GM15510 (cell line): Measurements from ENCODE around the gene UNC80.

Experiments used
- POLR2A ChIP-seq: IDR thresholded peaks from 3 replicates; pipeline ENCODE4 v1.6.1; 2011; ENCODE audit warnings: borderline replicate concordance; ENCODE audit not compliant: insufficient read length; ENCODE audit errors: extremely low read depth

Gene UNC80

DNA sequence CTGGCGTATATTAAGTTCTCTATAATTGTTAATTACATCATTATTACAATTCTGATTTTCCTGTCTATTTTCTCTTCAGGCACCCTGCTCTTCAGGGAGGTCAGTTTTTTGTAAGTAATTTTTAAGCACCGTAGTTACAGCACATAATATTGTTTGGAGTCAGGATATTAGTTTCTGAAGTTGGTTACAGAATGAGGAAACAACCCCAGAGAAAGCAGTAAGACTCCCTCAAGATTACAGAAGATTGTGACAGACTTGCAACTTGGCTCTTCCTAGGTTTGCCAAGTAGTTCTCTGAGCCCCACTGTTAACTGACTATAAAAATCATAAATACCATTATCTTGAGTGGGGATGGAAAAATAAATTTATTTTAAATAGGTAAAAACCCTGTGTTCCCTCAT lies 231.7 kb downstream of the UNC80 start:
- no peak for TF ChIP-seq POLR2A

DNA sequence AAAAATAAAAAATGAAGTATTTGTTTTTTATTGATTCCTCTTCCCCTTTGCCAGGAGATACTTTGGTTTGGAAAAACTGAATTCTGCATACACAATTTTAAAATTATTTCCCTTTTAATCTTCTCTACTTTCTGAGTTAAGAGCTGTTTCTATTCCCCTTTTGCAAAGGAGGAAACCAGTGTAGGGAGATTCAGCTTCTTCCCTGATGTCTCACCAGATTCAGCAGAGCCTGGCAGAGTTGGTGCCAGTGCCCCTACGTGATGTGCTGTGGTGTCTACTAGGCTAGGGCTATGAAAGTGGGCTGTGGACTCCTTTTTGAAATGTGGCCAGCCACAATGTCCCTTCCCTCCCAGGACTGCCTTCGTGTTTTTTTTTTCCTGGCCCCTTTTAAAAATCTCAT lies 233.2 kb downstream of the UNC80 start:
- TF ChIP-seq POLR2A = no peak

DNA sequence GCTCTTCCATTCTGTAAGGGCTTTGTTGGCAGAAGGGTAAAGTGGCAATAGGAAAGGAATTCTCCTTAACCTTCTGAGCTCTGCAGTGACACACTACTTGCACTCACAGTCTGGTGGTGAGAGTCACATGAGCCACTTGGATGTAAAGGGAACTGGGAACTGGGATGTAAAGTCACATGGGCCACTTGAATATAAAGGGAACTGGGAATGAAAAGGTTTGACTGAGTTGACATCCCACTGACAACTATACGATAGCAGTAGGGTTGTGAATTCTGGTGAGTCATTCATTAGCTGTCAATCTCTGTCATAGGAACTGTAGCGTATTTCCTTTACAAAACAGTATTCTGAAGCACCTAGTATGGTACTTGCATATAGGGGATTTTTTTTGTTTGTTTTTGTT lies 236.3 kb downstream of the UNC80 start:
- TF ChIP-seq POLR2A = no peak

DNA sequence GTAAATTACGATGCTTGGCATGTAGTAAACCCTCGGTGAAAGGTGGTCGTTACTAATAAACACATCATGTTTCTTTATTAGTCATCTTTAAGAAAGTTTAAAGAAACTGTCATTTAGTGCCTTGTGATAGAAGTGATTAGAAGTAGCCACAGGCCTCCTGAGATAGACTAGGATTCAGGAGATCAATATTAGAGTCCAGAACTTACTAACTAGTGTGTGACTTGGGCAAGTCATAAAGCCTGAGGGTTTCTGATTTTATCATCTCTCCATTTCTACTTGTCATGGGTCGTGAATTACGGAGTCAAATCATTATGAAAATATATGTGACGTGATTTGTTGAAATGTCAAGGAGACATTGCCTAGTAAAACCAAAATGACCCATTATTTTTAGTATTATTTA lies 237.5 kb downstream of the UNC80 start:
- no peak for TF ChIP-seq POLR2A

DNA sequence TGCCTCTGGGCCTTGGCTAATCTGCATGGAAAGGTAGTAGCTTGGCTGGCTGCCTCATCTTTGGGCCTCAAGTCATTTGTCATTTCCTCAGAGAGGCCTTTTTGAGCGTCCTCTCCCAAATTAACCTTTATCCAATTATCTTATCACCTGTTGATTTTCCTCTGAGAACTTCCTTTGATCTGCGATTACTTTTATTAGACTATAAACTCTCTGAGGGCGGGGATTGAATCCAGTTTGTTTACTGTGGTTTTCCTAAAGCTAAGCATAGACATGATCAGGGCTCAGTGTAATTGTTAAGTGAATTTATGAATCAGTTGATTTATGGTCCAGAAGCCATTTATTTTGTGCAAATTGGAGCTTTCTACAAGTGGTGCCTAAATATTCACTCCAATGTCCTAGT lies 238.3 kb downstream of the UNC80 start:
- no peak for TF ChIP-seq POLR2A

DNA sequence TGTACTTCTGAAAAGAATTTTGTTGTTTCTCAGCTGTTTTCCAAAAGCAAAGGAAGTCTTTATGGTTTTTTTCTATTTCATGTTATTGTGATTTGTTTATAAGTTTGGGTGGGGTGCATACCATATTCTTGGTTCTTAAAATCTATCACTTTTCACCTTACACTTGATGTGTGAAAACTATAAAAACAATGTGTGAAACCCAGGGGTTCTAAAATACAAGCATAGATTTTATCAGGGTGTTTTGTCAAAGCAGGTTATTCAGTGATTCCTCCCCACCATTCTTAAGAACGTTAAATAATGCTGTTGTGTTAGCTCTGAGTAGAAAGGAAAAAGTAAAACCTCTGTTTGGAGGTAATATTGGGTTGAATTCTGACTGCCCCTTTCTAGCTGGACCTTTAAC lies 248.5 kb downstream of the UNC80 start:
- TF ChIP-seq POLR2A = no peak

DNA sequence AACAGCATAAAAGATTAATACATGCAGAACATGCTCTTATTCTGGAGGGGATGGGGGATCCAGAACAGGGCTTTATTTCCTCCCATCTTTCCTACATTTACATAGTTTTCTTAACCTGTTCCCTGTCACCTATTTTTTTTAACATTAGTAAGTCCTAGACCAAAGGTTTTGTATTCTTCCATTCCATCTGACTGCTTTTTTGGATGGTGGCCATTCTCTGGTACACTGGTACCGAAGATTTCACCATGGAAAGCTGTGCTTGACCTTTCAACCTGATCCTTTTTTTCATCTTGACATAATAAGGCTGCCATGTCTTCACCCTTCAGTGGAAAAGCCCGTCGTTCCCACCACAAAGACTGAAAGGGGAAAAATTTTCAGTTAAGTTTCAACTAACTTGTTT lies 251.2 kb downstream of the UNC80 start:
- TF ChIP-seq POLR2A = no peak

DNA sequence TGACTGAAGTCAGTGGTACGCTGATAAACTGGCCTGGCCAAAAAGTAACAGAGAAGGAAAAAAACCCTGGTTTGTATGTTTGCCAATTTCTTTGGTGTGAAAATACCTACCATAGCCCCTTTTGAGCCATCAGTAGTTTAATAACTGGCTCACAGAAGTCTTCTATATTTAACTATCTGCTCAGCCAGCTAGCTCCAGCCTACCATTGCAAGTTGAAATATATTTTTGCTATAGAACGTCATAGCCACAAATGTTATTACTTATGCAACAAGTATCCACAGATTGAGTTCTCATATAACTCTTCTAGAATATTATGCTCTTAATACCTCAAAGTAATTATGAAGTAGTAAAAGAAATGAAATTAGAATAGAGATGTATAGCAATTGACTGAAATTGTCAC lies 256.0 kb downstream of the UNC80 start:
- TF ChIP-seq POLR2A = no peak

DNA sequence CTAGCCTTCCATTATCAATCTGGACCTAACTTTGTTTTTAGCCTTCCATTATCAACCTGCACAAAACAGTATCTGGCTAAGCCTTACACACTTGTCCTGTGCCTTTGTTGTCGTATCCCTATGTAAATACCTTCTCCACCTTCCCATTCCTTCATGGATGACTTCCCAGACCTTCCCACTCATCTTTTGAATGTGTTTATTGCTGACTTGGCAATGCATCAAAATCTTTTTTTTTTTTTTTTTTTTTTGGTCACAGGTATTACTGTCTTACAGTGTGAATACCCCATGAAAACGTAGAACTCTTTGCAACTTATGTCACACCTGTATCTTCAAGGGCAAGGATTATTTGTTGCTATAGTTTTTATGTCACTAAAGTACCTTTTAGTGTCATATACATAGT lies 256.5 kb downstream of the UNC80 start:
- no peak for TF ChIP-seq POLR2A

DNA sequence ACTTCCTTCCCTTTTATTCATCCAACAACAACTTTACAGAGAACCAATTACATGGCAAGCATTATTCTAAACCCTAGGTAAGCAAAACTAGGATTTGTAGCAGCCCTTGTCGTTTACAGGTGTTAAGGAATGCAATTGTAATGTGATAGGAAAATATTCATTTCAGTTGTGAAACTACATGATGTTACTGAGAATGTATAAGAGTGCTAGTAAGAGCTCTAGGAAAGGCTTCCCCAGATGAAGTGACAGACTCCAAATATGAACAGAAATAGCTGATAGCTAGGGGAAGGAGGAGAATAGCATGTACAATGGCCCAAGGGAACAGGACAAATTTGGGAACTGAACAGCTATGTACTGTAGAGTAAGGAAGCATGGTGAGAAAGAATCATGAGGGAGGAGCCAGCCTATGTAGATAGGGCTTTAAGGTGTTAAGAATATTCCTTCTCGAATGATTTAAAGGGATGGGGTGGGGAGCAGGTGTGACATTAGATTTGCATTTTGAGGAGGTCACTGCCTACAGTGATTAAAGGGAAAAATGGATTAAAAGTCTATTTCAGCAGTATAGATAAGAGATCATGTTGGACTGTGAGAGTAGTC lies 262.6 kb downstream of the UNC80 start:
- TF ChIP-seq POLR2A = no peak

DNA sequence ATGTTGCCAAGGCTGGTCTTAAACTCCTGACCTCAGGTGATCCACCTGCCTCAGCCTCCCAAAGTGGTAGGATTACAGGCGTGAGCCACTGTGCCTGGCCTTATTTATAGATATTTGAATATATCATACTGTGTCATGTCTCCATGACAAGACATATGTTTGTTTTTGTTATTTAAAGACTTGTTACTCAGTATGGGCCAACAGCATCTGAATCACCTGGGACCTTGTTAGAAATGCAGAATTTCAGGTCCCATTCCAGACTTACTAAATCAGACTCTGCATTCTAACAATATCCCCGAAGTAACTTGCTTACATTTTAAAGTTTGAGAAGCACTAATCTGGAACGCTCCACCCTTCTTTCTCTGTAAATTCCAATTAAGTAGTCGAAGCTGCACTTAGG lies 264.0 kb downstream of the UNC80 start:
- TF ChIP-seq POLR2A = no peak

DNA sequence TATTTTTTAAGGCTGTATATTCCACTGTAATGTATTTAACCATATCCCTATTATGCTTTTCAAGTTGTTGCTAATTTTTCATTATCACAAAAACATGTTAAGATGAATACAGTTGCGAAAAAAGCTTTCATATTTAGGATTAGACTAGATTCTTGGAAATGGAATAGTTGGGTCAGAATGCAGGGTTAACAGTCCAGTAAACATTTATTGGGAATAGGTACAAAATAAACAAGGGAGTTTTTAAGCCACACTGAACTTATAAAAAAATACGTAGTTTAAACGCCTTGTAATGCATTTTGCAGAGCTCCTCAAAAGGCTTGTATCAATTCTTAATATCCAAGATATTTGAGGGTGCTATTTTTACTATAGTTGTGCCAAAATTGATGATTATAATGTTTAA lies 266.4 kb downstream of the UNC80 start:
- no peak for TF ChIP-seq POLR2A

DNA sequence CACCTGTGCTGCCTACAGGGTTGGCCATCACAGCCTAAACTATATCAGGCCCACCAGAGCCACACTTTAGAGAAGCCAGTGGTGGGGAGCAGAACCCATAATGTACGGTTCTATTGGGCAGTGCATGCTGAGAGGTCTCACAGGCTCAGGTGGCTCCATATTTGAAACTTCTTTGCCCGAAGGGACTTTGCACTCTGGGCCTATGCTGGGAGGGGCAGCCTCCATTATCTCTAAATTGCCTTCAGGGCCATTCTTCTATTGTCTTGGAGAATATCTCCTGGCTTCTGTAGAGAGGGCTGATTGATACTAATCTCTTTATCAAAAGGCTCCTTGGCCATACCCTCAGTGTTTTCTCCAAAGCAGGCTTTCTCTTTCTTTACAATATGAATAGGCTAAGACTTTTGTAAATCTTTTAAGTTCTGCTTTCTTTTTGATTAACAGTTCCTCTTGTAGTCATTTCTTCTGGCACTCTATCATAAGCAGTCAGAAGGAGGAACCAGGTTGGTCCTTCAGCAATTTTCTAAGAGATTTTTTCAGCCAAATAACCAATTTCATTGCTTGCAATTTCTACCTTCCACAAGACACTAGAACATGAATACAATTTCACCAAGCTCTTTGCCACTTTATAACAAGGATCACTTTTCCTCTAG lies 275.3 kb downstream of the UNC80 start:
- no peak for TF ChIP-seq POLR2A
